ENCODE measurements around the gene IDI2.

IDI2 gene

DNA sequence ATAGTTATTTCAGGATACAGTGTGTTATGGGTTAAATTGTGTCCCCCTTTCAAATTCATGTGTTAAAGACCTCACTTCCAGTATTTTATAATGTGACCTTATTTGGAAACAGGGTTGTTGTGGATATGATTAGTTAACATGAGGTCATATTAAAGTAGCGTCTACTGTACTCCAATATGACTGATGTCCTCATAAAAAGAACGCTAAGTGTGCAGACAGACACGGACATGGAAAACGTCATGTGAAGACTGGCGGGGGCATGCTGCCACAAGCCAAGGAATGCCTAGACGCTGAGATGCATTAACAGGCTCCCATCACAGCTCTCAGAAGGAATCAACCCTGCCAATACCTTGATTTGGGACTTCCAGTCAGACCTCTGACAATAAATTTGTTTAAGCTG is 29.0 kb upstream of the IDI2 start:
- TF ChIP-seq, protein P1, sequence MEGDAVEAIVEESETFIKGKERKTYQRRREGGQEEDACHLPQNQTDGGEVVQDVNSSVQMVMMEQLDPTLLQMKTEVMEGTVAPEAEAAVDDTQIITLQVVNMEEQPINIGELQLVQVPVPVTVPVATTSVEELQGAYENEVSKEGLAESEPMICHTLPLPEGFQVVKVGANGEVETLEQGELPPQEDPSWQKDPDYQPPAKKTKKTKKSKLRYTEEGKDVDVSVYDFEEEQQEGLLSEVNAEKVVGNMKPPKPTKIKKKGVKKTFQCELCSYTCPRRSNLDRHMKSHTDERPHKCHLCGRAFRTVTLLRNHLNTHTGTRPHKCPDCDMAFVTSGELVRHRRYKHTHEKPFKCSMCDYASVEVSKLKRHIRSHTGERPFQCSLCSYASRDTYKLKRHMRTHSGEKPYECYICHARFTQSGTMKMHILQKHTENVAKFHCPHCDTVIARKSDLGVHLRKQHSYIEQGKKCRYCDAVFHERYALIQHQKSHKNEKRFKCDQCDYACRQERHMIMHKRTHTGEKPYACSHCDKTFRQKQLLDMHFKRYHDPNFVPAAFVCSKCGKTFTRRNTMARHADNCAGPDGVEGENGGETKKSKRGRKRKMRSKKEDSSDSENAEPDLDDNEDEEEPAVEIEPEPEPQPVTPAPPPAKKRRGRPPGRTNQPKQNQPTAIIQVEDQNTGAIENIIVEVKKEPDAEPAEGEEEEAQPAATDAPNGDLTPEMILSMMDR (IDR thresholded peaks at IDR 0.05; ENCODE audit: low read depth, low read length, missing control alignments), result no peak
- peak overlapping the region; percentile 17; the same call in 1 of the 2 replicates for H3K4me3 ChIP-seq (ENCODE audit: low read depth, low read length)
- DNase-seq (ENCODE audit: low read depth), result no peak

DNA sequence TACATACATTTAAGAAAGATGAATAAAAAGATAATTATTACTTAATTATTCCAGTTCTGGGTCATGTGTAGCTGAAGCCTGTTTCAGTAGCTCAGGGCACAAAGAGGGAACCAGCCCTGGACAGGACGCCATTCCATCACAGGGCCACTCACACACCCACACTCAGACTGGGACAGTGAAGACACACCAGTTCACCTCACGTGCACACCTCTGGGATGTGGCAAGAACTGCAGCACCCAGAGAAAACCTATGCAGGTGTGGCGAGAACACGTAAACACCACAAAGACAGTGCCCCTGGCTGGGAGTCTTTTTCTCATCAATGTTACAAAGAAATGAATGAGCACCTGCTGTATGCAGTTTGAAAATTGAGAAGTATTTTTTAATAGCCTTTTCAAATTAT is 24.9 kb upstream of the IDI2 start:
- peak overlapping the region; percentile 98 for H3K4me3 ChIP-seq (ENCODE audit: low read depth, low read length)
- TF ChIP-seq, protein P1 (IDR thresholded peaks at IDR 0.05; ENCODE audit: low read depth, low read length, missing control alignments), result peak; percentile 44
- no peak for DNase-seq (ENCODE audit: low read depth)

DNA sequence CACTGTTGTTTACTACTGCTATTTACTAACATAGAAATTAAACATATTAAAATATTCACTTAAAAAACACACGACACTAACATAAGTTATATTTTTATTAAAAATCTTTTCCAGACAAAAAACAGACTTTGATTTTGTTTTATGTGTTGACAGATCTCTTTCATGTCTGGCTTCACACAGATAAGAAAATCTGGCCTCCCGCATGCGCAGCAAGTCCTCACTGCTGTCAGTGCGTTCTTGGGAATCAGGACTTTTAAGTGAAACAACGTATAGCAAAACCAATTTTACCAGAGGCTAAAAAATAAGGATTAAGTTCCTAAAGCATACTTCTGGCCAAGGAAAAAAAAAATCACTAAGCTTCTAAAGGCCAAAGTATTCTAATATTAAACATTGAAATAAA is 24.5 kb upstream of the IDI2 start:
- no peak for DNase-seq (ENCODE audit: low read depth)
- TF ChIP-seq, protein P1 (IDR thresholded peaks at IDR 0.05; ENCODE audit: low read depth, low read length, missing control alignments), result no peak
- peak overlapping the region; percentile 98 for H3K4me3 ChIP-seq (ENCODE audit: low read depth, low read length)

DNA sequence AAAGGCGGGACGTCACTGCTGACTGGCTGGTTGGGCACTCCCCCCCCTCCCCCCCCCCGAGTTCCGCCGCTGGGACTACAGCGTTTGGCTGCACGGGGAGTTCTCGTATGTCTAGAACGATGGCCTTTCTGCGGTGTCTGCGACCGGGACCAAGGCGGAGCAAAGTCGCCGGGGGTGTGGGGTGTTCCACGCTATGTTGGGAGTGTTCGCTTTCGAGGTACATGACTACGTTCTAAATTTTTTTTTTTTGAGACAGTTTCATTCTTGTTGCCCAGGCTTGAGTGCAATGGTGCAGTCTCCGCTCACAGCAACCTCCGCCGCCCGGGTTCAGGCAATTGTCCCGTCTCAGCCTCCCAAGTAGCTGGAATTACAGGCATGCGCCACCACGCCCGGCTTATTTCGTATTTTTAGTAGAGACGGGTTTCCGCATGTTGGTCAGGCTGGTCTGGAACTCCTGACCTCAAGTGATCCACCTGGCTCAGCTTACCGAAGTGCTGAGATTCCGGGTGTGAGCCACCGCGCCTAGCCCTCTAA is 23.8 kb upstream of the IDI2 start:
- peak overlapping the region; percentile 98 for H3K4me3 ChIP-seq (ENCODE audit: low read depth, low read length)
- DNase-seq (ENCODE audit: low read depth), result no peak
- TF ChIP-seq, protein P1 (IDR thresholded peaks at IDR 0.05; ENCODE audit: low read depth, low read length, missing control alignments), result no peak

DNA sequence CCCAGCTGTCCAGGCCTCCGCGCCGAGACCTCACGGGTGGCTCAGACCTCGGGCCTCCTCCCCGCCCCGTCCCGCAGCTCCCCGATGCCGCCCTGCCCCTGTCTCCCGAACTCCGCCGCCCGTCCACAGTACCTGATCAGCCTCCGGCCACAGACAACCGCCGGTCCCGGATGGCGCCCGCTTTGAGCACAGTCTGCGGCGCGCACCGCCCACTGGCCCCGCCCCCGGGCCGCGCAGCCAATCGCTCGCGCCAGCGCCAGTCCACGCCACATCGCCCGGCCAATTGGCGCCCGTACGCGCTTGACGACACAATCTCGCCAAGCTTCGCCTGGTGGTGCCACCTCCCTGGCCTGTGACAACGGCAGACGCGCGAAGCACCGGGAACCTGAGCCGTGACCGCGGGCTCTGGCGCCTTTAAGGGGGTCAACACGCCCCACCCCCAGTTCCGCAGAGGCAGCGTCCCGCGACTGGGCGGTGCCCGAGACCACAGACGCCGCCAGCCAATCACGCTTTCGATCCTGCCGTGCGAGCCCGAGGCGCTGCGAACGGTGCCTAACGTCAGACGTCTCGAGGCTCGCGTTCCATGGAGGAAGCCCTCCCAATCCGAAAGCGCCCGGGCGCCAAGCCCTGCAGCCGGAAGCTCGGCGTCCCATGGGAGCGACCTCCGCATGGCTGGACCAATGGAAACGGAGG is 23.2 kb upstream of the IDI2 start, which contains the start of gene IDI1:
IDI1 (minus strand) TSS at position 388 of the 693 bp plus-strand sequence; CDS start at position 272, 116 bp downstream.
- H3K4me3 ChIP-seq (ENCODE audit: low read depth, low read length), result peak within 1 kb of the TSS; percentile 98
- DNase-seq (ENCODE audit: low read depth), result peak; percentile 95
- TF ChIP-seq, protein P1 (IDR thresholded peaks at IDR 0.05; ENCODE audit: low read depth, low read length, missing control alignments), result no peak

DNA sequence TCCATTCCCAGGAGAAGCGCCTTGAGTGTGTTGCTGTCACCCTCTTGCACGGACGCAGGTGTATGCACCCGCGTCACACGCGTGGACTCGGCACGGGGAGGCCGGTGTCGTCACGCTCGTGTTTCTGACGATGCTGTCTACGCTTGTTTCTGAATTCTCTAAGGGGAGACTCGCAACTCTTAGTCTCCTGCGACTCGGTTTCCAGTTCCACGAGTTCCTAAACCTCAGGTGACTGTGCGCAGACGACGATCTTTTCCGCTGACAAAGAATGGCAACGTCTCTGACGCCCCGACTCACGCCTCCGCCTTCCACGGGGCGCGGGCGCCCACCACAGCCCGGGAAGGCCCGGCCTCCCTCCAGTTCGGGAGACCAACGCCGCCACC is 22.7 kb upstream of the IDI2 start:
- peak overlapping the region; percentile 98 for H3K4me3 ChIP-seq (ENCODE audit: low read depth, low read length)
- DNase-seq (ENCODE audit: low read depth), result no peak
- TF ChIP-seq, protein P1 (IDR thresholded peaks at IDR 0.05; ENCODE audit: low read depth, low read length, missing control alignments), result no peak

DNA sequence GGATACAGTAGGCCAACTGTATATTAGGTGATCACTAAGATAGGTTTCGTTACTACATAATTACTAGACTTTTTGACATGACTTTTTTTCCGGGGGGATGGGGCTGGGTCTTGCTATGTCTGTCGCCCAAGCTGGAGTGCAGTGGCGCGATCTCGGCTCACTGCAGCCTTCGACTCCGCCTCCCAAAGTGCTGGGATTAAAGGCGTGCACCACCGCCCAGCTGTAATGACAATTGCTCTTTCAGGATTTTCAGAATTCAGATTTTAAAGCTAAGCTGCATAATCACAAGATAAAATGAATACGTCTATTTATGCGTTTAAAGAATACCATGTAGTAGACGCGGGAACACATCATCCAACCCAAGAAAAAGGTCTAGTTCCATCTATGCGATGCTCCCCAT is 22.3 kb upstream of the IDI2 start:
- peak overlapping the region; percentile 98 for H3K4me3 ChIP-seq (ENCODE audit: low read depth, low read length)
- no peak for DNase-seq (ENCODE audit: low read depth)
- TF ChIP-seq, protein P1 (IDR thresholded peaks at IDR 0.05; ENCODE audit: low read depth, low read length, missing control alignments), result no peak

All from GM12864 (cell line).